HL-60 (cell line): ENCODE results near the gene R3HDM2.

ENCODE experiments used
- DNase-seq, 2 experiments: peaks; one replicate each; pipeline ENCODE4 v3.0.0-alpha.2; 2010 to 2020; ENCODE audit warnings: low read depth in 1 of 2, low spot score in 1 of 2
- H3K27ac ChIP-seq: fragments of 250-450 bp; sonication (Bioruptor Pico); replicated peaks from 2 replicates; pipeline ENCODE4 v1.5.1; 2020; ENCODE audit warnings: mild to moderate bottlenecking, moderate library complexity
- H3K27me3 ChIP-seq: fragments of 250-450 bp; sonication (Bioruptor Pico); 2 replicates; pipeline ENCODE4 v1.5.1; 2021; ENCODE audit warnings: mild to moderate bottlenecking, moderate library complexity; ENCODE audit not compliant: insufficient read depth, poor library complexity, severe bottlenecking
- H3K4me3 ChIP-seq: replicated peaks from 2 replicates; pipeline ENCODE4 v1.5.1; 2011; ENCODE audit warnings: mild to moderate bottlenecking, control low read depth, low read length; ENCODE audit not compliant: insufficient read depth
- GABPA ChIP-seq: IDR thresholded peaks from 2 replicates; pipeline ENCODE4 v1.6.1; 2012; ENCODE audit warnings: low read depth
- POLR2AphosphoS5 ChIP-seq: IDR thresholded peaks from 2 replicates; pipeline ENCODE4 v1.6.1; 2012; ENCODE audit warnings: low read depth
- SPI1 ChIP-seq: IDR thresholded peaks from 2 replicates; pipeline ENCODE4 v1.6.1; 2012; ENCODE audit warnings: low read depth, mild to moderate bottlenecking, borderline replicate concordance
- TF ChIP-seq, protein P1 (sequence below): IDR thresholded peaks from one replicate; pipeline ENCODE4 v1.5.1; 2011; ENCODE audit warnings: low read length, control low read depth, inconsistent platforms; ENCODE audit not compliant: insufficient read depth
- TF ChIP-seq, protein P2 (sequence below): IDR thresholded peaks from 2 replicates; pipeline ENCODE4 v1.6.1; 2012; ENCODE audit warnings: low read depth; ENCODE audit not compliant: insufficient replicate concordance

R3HDM2 gene

DNA sequence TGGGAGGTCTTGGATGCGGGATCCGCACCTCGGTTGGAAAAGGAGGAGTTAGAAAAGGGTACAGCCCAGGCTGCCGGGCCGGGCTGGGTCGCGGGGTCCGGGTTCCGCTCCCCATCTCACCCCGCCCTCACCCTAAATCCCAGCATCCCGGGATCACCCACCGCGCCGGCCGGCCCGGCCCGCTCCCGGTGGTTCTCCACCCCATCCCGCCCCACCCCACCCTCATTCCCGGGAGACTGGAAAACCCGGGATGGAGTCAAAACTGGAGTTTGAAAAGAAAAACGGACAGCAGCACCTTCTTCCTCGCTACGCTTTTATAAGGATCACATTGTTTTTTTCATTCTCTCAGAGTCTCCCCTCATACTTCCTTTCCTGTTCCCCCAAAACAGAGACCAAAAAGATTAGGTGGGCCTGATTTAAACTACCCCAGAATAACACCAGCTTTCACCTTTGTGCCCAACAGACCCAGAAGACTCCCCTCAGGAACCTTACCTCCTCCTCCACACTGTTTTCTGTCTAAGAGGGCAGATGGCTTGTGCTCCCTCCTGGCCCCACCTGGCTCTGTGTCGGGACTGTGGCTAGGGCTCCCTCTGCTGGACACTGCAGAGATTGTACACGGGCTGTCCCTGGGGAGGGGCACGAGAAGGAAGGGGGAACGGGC is 31.5 kb upstream of the R3HDM2 start:
- peak; percentile 83 to 92 for DNase-seq

DNA sequence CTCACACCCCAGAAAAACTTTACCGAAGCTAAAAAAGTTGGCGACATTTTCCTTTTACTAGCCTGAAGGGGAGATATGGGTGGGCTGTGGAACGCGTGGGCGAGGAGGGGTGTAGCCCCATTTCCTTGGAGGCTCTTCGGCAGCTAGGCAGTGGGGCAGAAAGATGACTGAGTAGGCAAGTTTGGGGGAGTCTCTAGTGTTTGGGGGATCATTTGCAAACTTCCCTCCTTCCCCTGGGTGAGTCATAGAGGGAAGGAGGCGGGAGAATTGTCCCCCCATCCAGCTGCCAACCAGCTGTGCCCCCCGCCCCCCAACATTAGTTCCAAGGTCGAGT is 31.0 kb upstream of the R3HDM2 start:
- H3K4me3 ChIP-seq = peak overlapping the region; percentile 39
- DNase-seq = no peak
- TF ChIP-seq POLR2AphosphoS5 (no peak), SPI1 (no peak), GABPA (no peak)
- TF ChIP-seq, protein P1, sequence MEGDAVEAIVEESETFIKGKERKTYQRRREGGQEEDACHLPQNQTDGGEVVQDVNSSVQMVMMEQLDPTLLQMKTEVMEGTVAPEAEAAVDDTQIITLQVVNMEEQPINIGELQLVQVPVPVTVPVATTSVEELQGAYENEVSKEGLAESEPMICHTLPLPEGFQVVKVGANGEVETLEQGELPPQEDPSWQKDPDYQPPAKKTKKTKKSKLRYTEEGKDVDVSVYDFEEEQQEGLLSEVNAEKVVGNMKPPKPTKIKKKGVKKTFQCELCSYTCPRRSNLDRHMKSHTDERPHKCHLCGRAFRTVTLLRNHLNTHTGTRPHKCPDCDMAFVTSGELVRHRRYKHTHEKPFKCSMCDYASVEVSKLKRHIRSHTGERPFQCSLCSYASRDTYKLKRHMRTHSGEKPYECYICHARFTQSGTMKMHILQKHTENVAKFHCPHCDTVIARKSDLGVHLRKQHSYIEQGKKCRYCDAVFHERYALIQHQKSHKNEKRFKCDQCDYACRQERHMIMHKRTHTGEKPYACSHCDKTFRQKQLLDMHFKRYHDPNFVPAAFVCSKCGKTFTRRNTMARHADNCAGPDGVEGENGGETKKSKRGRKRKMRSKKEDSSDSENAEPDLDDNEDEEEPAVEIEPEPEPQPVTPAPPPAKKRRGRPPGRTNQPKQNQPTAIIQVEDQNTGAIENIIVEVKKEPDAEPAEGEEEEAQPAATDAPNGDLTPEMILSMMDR = no peak
- TF ChIP-seq, protein P2, sequence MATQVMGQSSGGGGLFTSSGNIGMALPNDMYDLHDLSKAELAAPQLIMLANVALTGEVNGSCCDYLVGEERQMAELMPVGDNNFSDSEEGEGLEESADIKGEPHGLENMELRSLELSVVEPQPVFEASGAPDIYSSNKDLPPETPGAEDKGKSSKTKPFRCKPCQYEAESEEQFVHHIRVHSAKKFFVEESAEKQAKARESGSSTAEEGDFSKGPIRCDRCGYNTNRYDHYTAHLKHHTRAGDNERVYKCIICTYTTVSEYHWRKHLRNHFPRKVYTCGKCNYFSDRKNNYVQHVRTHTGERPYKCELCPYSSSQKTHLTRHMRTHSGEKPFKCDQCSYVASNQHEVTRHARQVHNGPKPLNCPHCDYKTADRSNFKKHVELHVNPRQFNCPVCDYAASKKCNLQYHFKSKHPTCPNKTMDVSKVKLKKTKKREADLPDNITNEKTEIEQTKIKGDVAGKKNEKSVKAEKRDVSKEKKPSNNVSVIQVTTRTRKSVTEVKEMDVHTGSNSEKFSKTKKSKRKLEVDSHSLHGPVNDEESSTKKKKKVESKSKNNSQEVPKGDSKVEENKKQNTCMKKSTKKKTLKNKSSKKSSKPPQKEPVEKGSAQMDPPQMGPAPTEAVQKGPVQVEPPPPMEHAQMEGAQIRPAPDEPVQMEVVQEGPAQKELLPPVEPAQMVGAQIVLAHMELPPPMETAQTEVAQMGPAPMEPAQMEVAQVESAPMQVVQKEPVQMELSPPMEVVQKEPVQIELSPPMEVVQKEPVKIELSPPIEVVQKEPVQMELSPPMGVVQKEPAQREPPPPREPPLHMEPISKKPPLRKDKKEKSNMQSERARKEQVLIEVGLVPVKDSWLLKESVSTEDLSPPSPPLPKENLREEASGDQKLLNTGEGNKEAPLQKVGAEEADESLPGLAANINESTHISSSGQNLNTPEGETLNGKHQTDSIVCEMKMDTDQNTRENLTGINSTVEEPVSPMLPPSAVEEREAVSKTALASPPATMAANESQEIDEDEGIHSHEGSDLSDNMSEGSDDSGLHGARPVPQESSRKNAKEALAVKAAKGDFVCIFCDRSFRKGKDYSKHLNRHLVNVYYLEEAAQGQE = no peak
- H3K27me3 ChIP-seq = peaks cover 17% of the 10 kb centered on the region
- H3K27ac ChIP-seq = no peak overlapping the region

More for the DNA sequence above, 31.5 kb upstream of the R3HDM2 start:
- no peak for TF ChIP-seq SPI1
- TF ChIP-seq, protein P2 = no peak
- TF ChIP-seq, protein P1 = peak; percentile 90
- 0 out of 2 replicates have a peak, but pooled peaks have one; percentile 39 for TF ChIP-seq POLR2AphosphoS5
- no peak for TF ChIP-seq GABPA
- Histone ChIP-seq H3K27ac (no peak overlapping the region), H3K4me3 (peak overlapping the region; percentile 39), H3K27me3 (peaks cover 17% of the 10 kb centered on the region)

DNA sequence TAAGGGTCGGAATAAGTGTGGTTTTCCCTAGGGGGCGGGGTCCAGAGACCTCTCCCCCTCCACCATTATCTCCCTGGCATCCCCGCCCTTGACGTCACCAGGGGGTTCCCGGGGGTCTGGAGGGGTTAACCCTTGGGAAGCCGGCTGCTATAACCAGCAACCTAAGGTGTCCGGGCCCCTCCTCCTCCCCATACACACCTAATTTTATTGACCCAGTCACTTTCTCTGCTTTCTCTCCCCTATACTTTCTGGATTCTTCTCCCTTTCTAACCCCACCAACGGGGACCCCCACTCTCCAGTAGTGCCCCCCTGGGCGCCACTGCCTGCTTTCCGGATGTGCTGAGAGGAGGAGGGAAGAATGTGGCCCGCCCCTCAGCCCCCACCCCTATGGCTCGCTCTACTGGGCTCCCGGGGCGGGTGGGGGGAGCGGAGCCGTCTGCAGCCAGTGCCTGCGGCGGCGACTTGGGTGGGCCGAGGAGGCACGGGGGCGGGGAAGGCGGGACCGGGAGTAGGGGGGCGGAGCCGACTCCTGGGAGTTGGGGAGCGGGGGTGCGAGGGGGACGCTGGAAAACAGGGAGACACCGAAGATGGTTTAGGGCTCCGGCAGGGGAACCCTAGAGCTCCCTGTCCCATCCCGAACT is 30.6 kb upstream of the R3HDM2 start:
- TF ChIP-seq GABPA (no peak), SPI1 (no peak), POLR2AphosphoS5 (no peak)
- TF ChIP-seq, protein P1 = no peak
- TF ChIP-seq, protein P2 = no peak
- no peak for DNase-seq
- Histone ChIP-seq H3K4me3 (peak overlapping the region; percentile 39), H3K27me3 (peaks cover 17% of the 10 kb centered on the region), H3K27ac (no peak overlapping the region)
